Stimulated activated CD4-positive, alpha-beta T cell treated with anti-CD3 and anti-CD28 coated beads, Interleukin-4, amount 100 ng/mL, for 48 hours (primary cell): ENCODE measurements around the gene SPDYE9.
"Not testable (repeated sequence)": the region's sequence is repeated elsewhere in the genome, so short reads cannot be mapped to it uniquely, and the experiment has no call there.

Experiments used
- DNase-seq, 2 donors: peaks; one replicate each; pipeline ENCODE4 v3.0.0-alpha.2; 2020; ENCODE audit warnings: low read depth in 2 of 2

SPDYE9 gene, protein sequence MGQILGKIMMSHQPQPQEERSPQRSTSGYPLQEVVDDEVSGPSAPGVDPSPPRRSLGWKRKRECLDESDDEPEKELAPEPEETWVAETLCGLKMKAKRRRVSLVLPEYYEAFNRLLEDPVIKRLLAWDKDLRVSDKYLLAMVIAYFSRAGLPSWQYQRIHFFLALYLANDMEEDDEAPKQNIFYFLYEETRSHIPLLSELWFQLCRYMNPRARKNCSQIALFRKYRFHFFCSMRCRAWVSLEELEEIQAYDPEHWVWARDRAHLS

DNA sequence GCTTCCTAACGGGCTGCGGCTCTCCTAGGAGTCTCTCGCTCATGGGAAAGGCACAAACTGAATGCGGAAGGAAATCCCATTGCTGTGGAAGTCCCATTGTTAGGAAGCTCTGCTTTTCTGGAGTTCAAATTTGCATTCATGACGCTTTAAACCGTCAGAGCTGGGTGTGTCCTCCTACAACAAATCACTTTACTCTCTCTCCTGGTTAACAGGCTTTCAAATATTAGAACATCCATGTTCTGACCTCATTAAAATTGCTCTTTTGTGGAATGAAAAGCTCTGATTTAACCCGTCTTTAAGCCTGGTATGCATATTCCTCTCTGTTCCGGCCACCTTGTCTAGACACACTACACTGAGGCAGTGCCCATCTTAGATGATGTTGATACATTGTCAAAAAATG is at the start of gene SPDYE9:
TSS of gene SPDYE9 (minus strand) at position 101 of the 400 bp plus-strand sequence. CDS start 1,800 bp downstream, outside the sequence.
- DNase-seq, result not testable (repeated sequence)

DNA sequence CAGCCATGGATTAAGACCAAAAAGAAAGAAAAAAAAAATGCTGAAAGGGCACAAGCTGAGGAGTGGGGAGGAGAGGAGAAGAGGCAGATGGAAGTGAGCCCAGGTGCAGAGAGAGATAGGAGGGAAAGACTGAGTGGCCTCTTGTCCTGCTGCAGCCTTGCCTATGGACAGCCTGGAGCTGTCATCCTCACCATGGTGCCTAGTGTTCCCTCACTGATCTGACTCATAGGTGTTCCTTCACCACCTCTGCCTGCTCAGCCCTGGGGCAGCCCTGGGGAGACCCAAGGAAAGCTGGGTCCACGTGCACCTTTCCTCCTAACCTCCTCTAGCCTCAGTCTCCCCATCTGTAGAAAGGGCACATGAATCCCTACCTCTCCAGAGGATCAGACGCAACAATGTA is 49.0 kb upstream of the SPDYE9 start:
- not testable (repeated sequence) for DNase-seq

DNA sequence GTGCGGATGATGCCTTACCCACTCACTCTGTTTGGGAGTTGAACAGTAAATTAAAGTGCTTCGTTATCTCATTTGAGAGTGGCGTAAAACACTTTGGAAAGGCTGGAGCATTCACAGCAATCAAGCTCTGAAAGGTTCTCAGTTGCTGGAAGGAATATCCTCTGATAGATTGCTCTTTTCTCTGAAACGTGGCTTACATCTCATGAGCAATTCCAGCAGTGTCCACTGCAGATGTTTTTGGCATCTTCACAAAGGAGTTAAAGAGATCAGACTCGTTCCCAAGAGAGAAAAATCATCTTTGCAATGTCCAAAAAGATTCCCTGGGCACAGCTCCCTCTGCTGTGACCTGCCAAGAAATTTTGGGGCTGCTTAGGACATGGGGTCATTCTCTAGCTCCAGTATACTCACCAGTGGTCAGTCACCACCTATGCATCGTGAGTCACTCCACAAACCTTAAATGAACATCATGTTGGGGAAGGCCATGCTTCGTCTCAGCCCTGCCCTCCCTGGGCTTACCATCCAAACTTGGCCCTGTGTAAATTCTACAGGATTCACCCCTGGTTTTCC is 46.9 kb upstream of the SPDYE9 start:
- DNase-seq, result not testable (repeated sequence)

DNA sequence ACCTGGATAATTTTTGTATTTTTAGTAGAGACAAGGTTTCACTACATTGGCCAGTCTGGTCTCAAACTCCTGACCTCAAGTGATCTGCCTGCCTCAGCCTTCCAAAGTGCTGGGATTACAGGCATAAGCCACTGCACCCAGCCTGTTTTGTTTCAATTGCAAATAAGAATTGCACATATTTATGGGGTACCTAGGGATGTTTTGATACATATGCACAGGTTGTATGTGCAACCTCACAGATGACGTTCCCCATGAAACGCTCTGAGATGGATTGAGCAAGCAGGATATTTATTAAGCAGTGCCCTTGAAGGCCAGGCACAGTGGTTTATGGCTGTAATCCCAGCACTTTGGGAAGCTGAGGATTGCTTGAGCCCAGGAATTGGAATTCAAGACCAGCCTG is 44.8 kb upstream of the SPDYE9 start:
- DNase-seq, result not testable (repeated sequence)

DNA sequence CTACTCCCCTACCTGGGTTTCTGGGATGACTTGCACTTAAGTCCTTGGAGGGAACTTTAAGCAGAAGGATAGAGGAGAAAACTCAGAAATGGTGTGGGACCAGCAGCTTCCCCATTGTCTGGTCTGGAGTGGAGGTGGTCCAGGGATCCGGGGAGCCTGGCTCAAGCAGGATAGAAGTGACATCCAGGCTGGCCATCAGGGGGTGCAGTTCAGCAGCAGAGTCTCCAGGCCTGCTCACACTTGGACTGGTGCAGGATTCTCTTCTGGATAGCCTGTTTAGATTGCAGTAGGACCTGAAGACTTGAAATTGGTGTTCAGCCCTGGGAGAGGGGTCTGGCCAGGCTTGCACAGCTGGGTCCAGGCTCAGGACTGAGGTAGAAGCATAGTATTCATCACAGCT is 38.3 kb upstream of the SPDYE9 start:
- DNase-seq, result not testable (repeated sequence)

DNA sequence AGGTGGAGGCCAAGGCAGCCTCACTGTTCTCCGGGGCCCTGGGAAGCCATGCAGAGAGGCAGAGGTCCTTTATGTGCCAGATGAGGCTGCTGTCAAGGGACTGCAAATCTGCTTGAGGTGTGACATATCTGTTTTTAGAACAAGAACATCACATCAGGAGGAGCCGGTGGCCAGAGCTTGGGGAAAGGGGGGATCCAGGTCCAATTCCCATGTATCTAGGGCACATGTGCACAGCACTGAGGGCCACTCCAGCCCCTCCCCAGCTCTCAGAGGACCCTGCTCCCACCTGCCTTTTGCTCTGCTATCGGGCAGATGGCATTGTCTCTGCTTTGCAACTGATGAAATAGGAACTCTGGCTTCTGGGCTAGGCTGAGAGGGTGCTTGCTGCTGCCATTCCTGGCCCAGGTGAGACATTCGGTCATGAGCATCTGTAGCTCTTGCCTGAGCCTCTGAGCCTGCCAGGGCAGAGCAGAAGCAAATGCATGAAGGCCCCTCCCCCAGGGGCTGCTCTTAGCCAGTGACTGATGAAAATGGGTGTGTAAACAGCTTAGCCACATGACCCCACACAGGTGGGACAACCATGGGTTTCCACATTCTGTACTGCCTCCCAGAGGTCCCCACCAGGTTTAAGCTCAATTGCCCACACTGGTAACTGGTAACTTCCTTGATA is 37.1 kb upstream of the SPDYE9 start:
- DNase-seq, result not testable (repeated sequence)

DNA sequence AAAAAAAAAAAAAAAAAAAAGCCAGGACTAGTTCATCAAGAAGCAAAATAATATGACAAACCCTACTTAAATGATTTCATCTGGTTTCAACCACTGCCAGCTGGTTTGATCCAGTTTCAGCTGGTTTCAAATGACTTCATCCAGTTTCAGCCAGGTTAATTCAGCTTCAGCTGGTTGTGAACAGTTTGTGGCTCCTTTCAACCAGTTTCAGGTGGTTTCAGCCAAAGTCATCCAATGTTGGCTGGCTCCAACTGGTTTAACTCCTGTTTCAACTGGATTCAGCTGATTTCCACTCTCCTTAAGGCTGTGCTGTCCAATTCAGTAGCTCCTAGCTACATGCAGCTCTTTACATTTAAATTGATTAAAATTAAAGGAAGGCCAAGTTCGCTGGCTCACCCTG is 32.3 kb upstream of the SPDYE9 start:
- not testable (repeated sequence) for DNase-seq

DNA sequence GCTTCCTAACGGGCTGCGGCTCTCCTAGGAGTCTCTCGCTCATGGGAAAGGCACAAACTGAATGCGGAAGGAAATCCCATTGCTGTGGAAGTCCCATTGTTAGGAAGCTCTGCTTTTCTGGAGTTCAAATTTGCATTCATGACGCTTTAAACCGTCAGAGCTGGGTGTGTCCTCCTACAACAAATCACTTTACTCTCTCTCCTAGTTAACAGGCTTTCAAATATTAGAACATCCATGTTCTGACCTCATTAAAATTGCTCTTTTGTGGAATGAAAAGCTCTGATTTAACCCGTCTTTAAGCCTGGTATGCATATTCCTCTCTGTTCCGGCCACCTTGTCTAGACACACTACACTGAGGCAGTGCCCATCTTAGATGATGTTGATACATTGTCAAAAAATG is 28.0 kb downstream of the SPDYE9 start, which contains the start of gene SPDYE11:
TSS of gene SPDYE11 (minus strand) at position 101 of the 400 bp plus-strand sequence. CDS start 1,800 bp downstream, outside the sequence.
- DNase-seq, result not testable (repeated sequence)

DNA sequence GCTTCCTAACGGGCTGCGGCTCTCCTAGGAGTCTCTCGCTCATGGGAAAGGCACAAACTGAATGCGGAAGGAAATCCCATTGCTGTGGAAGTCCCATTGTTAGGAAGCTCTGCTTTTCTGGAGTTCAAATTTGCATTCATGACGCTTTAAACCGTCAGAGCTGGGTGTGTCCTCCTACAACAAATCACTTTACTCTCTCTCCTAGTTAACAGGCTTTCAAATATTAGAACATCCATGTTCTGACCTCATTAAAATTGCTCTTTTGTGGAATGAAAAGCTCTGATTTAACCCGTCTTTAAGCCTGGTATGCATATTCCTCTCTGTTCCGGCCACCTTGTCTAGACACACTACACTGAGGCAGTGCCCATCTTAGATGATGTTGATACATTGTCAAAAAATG is 56.2 kb downstream of the SPDYE9 start, which contains the start of gene SPDYE8:
TSS of gene SPDYE8 (minus strand) at position 101 of the 400 bp plus-strand sequence. CDS start 1,800 bp downstream, outside the sequence.
- DNase-seq, result not testable (repeated sequence)
